Activated CD8-positive, alpha-beta memory T cell treated with anti-CD3 and anti-CD28 coated beads for 36 hours (primary cell): ENCODE data around the gene MKKS. TPM values are rescaled to one million over a fixed set of nuclear protein-coding genes. Genes with fewer than 3 reads are reported as not detected.

ENCODE experiments used
- CTCF ChIA-PET: fragments of 350-600 bp; sonication (Branson Sonifier 250); formaldehyde crosslinking; loops from one replicate; lab custom pipeline; 2021; ENCODE audit warnings: antibody characterized with exemption; lab: Charles Lee
- POLR2A ChIA-PET: fragments of 350-600 bp; sonication (Branson Sonifier 250); formaldehyde crosslinking; loops from one replicate; lab custom pipeline; 2021; ENCODE audit warnings: antibody characterized with exemption; lab: Charles Lee
- total RNA-seq, 2 experiments: library from RNA; stranded (reverse); gene quantifications; one replicate each; pipeline ENCODE4 v1.2.3, GENCODE V29; 2021

MKKS gene
- 1 to 10 TPM; 6.5 to 6.6 TPM for total RNA-seq

GRCh38 chr20:10433623-10434466 lies at the start of gene MKKS:
TSS of gene MKKS (minus strand) at chr20:10434222. CDS start at chr20:10413514, 20,708 bp downstream.
- ChIA-PET POLR2A (interaction anchor here (0.9 to 1.3 kb wide), 3 partner anchors 81 to 455 kb away, joined by 3 to 5 read pairs (median 3); no protein-coding TSS in a partner anchor), CTCF (interaction anchor here (1.0 to 1.1 kb wide), 2 partner anchors 19 to 91 kb away, joined by 3 read pairs; no protein-coding TSS in a partner anchor)

- POLR2A ChIA-PET, result no interaction called here
- CTCF ChIA-PET, result no interaction called here
Measured at GRCh38 chr20:10483691-10484090, 49.7 kb upstream of the MKKS start.

- POLR2A ChIA-PET, result no interaction called here
- CTCF ChIA-PET, result no interaction called here
Measured at GRCh38 chr20:10481676-10482075, 47.7 kb upstream of the MKKS start.

GRCh38 chr20:10478930-10479329 lies 44.9 kb upstream of the MKKS start:
- CTCF ChIA-PET, result no interaction called here
- POLR2A ChIA-PET, result no interaction called here

- CTCF ChIA-PET, result no interaction called here
- POLR2A ChIA-PET, result interaction anchor here (0.6 kb wide), 1 partner anchor 40 kb away, joined by 9 read pairs; no protein-coding TSS in a partner anchor
Measured at GRCh38 chr20:10478205-10478604, 44.2 kb upstream of the MKKS start.

GRCh38 chr20:10476319-10476724 lies 42.3 kb upstream of the MKKS start:
- ChIA-PET POLR2A (no interaction called here), CTCF (interaction anchor here (1.5 kb wide), 1 partner anchor 34 kb away, joined by 3 read pairs; no protein-coding TSS in a partner anchor)

GRCh38 chr20:10475225-10475624 lies 41.2 kb upstream of the MKKS start:
- POLR2A ChIA-PET, result no interaction called here
- CTCF ChIA-PET, result interaction anchor here (0.9 to 1.5 kb wide), 2 partner anchors 33 to 49 kb away, joined by 3 read pairs; no protein-coding TSS in a partner anchor

GRCh38 chr20:10474606-10475184 lies 40.7 kb upstream of the MKKS start:
- ChIA-PET POLR2A (no interaction called here), CTCF (interaction anchor here (0.9 to 1.5 kb wide), 2 partner anchors 32 to 48 kb away, joined by 3 read pairs; no protein-coding TSS in a partner anchor)

- ChIA-PET CTCF (no interaction called here), POLR2A (no interaction called here)
Measured at GRCh38 chr20:10472871-10473270, 38.8 kb upstream of the MKKS start.

- CTCF ChIA-PET, result no interaction called here
Measured at GRCh38 chr20:10470276-10470675, 36.3 kb upstream of the MKKS start.

GRCh38 chr20:10469599-10469998 lies 35.6 kb upstream of the MKKS start:
- ChIA-PET CTCF (no interaction called here), POLR2A (no interaction called here)

More at GRCh38 chr20:10470276-10470675, 36.3 kb upstream of the MKKS start:
- POLR2A ChIA-PET, result no interaction called here

- ChIA-PET CTCF (no interaction called here), POLR2A (no interaction called here)
Measured at GRCh38 chr20:10469056-10469455, 35.0 kb upstream of the MKKS start.

GRCh38 chr20:10468340-10468845 lies 34.4 kb upstream of the MKKS start:
- POLR2A ChIA-PET, result no interaction called here
- CTCF ChIA-PET, result no interaction called here

GRCh38 chr20:10467681-10468339 lies 33.8 kb upstream of the MKKS start:
- POLR2A ChIA-PET, result no interaction called here
- CTCF ChIA-PET, result no interaction called here

GRCh38 chr20:10466855-10467254 lies 32.8 kb upstream of the MKKS start:
- ChIA-PET CTCF (no interaction called here), POLR2A (no interaction called here)

- CTCF ChIA-PET, result no interaction called here
Measured at GRCh38 chr20:10466325-10466724, 32.3 kb upstream of the MKKS start.

GRCh38 chr20:10465135-10465534 lies 31.1 kb upstream of the MKKS start:
- POLR2A ChIA-PET, result no interaction called here
- CTCF ChIA-PET, result no interaction called here

More at GRCh38 chr20:10466325-10466724, 32.3 kb upstream of the MKKS start:
- POLR2A ChIA-PET, result no interaction called here

- ChIA-PET POLR2A (no interaction called here), CTCF (no interaction called here)
Measured at GRCh38 chr20:10463622-10464021, 29.6 kb upstream of the MKKS start.

GRCh38 chr20:10462516-10462915 lies 28.5 kb upstream of the MKKS start:
- POLR2A ChIA-PET, result no interaction called here
- CTCF ChIA-PET, result no interaction called here

- POLR2A ChIA-PET, result no interaction called here
- CTCF ChIA-PET, result no interaction called here
Measured at GRCh38 chr20:10461495-10461894, 27.5 kb upstream of the MKKS start.
